ENCODE measurements around the gene TM9SF2. TPM values are rescaled to one million over a fixed set of nuclear protein-coding genes. Genes with fewer than 3 reads are reported as not detected.
"Not testable (repeated sequence)": the region's sequence is repeated elsewhere in the genome, so short reads cannot be mapped to it uniquely, and the experiment has no call there.

TM9SF2 gene
- total RNA-seq, 1 experiment from 2014 or later: 106 TPM

DNA sequence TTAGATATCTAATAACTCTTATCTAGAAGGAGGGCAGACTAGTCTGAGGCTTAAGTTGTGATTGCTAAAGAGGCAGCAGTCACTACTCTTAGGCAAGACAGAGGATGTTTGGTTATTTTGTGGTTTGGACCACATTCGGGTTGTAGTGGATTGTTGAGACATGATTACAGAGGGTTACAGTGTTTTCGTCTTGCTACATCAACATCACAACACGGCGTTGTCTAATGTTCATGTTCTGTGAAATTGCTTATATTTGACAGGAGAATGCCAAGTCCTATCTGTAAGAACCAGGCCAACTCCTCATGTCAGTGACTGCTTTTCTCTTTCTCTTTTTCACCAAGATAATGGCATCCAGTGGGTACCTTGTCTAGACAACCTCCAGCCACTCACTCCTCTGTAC, 16.8 kb upstream of the TM9SF2 start:
- no peaks in the 10 kb centered on the region for H3K9me3 ChIP-seq
- no peak overlapping the region for H3K4me3 ChIP-seq
- no peaks in the 10 kb centered on the region for H3K27me3 ChIP-seq
- DNase-seq: no peak
- no peaks in the 10 kb centered on the region for H3K36me3 ChIP-seq

DNA sequence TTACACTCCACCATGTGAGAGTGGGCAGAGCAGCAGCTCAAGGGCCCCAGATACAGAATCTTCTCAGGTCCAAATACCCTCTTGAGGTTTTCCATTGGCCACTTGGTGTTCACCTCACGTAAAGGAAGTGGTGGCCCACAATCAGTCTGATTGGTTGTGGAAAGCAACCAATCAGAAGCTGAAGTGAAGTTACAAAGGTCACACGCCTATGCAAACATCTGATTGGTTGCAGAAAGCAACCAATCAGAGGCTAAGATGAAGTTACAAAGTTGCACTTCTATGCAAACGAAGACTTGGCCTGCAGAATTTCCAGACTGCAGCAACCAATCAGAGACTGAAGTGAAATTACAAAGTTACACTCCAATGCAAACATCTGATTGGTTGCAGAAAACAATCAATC, 14.3 kb upstream of the TM9SF2 start:
- DNase-seq: no peak
- Histone ChIP-seq H3K9me3 (no peaks in the 10 kb centered on the region), H3K27me3 (no peaks in the 10 kb centered on the region), H3K36me3 (no peaks in the 10 kb centered on the region), H3K4me3 (no peak overlapping the region)

DNA sequence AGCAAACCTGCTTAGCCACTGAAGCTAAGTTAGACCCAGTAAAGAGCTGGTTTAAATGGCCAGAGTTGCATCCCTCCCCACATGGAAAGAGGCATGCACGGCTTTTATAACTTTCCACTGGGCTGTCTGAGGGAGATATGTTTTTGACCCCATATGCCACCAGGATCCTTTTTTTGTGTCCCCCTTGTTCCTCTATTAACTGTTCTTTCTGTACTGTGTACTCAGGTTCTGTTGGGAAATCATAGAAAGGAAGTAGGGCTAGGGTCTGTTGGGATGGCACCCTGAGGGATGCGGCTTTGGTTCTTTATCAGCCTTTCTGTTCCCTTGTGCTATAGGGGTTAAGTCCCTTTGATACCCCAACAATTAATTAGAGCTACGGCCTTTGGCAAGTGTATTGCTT, 12.2 kb upstream of the TM9SF2 start:
- no peaks in the 10 kb centered on the region for H3K27me3 ChIP-seq
- H3K9me3 ChIP-seq: no peaks in the 10 kb centered on the region
- no peak overlapping the region for H3K4me3 ChIP-seq
- no peak for DNase-seq
- H3K36me3 ChIP-seq: no peaks in the 10 kb centered on the region

DNA sequence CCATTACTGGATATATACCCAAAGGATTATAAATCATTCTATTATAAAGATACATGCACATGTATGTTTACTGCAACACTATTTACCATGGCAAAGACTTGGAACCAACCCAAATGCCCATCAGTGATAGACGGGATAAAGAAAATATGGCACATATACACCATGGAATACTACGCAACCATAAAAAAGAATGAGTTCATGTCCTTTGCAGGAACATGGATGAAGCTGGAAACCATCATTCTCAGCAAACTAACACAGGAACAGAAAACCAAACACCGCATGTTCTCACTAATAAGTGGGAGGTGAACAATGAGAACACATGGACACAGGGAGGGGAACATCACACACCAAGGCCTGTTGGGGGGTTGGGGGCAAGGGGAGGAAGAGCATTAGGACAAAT, 9.5 kb upstream of the TM9SF2 start:
- DNase-seq, H3K36me3 ChIP-seq, H3K9me3 ChIP-seq, H3K27me3 ChIP-seq, H3K4me3 ChIP-seq: not testable (repeated sequence)

DNA sequence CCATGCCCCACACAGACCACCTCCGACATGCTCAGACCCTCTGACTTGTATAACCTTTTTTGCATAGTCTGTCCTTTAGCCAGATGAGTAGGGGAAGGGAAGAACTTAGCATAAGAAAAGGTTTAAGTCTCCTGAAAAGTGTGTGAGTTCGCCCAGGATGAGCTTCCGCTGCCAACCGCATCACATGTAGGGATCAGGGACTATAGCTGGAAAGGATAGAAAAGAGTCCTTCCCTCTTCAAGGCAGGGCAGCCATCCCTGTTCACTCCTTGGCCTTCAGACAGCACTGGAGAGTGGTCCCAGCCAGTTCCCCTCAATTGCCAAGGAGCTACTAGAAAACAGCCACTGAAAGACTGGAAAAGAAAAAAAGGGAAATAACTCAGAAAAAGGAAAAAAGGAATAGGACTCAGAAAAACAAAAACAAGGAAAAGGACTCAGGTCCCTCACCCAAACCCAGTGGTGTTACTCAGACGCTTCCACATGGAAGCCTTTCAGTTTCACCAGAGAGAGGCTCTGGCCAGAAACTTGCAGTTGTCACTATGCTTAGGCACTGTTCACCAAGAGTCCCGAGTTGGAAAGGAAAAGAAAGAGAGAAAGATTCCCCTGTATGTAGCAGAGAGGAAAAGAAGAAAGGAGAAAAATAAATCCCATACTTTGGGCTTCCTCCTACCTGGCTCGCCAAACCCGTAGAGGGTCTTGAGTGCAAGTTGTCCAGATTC, 5.6 kb upstream of the TM9SF2 start:
- peak; percentile 39 for DNase-seq
- no peaks in the 10 kb centered on the region for H3K36me3 ChIP-seq
- no peaks in the 10 kb centered on the region for H3K27me3 ChIP-seq
- H3K4me3 ChIP-seq: peak overlapping the region; percentile 49
- no peaks in the 10 kb centered on the region for H3K9me3 ChIP-seq

DNA sequence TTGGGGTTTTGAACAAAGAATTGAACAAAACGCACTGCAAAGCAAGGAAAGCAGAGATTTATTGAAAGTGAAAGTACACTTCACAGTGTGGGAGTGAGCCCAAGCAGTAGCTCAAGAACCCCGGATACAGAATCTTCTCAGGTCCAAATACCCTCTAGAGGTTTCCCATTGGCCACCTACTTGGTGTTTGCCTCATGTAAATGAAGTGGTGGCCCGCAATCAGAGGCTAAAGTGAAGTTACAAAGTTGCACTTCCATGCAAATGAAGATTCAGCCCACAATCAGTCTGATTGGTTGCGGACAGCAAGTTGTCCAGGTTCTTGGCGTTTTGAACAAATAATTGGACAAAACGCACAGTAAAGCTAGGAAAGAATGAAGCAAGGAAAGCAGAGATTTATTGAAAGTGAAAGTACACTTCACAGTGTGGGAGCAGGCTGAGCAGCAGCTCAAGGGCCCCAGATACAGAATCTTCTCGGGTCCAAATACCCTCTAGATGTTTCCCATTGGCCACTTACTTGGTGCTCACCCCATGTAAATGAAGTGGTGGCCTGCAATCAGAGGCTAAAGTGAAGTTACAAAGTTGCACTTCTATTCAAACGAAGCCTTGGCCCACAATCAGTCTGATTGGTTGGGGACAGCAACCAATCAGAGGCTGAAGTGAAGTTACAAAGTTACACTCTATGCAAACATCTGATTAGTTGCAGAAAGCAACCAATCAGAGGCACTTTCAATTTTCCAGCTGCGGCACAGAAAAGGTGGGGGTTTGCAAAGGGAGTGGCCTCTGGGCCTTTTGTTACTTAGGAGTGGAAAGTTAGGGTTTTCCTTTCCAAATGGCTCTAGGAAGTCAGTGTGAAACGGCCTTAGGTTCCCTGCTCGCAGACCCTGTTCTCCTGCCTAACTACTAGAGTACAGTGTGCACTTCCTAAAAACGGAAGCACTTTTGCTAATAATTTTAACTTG, 4.8 kb upstream of the TM9SF2 start:
- Histone ChIP-seq H3K9me3 (no peaks in the 10 kb centered on the region), H3K4me3 (peak overlapping the region; percentile 49), H3K36me3 (no peaks in the 10 kb centered on the region), H3K27me3 (no peaks in the 10 kb centered on the region)
- DNase-seq: peak; percentile 91

DNA sequence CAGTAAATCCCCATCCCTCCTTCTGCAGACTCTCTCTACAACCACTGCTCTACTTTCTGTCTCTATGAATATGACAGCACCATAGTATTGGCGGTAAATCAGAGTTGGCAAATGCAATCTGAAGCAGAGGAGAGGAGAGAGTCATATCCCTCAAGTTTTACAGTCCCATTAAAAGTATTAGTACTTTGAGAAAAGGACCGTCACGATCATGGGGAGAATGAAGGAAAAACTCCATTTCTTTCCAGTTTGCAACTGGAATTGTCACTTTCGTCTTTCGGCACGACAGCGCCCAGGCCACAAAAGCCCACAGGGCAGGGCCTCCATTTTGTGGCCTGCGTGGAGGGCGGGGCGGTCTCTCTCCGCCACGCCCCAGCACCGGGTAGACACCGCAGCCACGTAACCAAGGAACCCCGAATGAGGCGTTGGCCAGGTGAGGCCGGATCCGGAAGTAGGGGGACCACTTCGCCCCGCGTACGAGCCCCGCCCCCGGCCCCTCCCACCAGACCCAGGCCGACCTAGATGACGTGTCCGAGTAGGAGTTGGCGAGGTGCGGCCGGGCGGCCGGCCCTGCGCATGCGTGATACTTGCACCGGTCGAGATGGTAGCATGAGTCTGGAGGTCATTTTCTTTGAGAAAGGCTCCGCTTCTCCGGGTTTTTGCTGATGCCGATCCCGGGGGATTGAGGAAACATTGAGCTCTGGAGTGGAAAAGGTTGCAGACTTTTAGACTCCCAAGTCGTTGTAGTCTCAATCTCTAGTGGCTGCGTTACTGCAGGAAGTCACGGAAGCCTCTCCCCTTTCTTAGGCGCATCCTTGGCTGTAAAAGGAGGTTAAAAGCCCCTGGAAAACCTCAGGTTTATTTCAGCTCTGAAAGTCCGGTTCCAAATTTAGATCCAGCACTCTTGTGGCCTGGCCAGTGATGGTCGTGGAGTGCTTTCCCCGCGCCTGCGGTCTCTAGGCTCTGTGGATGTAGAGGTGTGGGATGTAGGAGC, 2.8 kb upstream of the TM9SF2 start:
- peak overlapping the region; percentile 55 for H3K4me3 ChIP-seq
- no peaks in the 10 kb centered on the region for H3K36me3 ChIP-seq
- DNase-seq: peak; percentile 96
- no peaks in the 10 kb centered on the region for H3K9me3 ChIP-seq
- H3K27me3 ChIP-seq: no peaks in the 10 kb centered on the region

DNA sequence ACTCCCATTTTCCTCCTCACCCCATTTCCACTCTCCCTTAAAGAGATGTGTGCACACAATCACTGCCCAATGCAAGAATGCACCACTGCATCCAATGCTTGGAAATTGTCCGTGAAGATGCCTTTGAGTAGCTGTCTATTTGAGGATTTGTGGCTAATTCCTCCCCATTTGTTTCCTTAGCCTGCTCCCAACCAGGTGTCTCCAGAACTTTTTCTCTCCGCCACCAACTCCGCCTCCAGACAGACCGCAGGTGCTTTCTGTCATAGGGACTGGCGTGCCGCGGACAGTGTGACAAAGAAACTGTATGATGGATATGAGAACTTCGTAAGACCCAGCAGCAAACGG, 461 bp upstream of the TM9SF2 start:
- peak overlapping the region; percentile 84 for H3K4me3 ChIP-seq
- no peaks in the 10 kb centered on the region for H3K9me3 ChIP-seq
- no peaks in the 10 kb centered on the region; the same call in 1 of the 2 replicates for H3K36me3 ChIP-seq
- no peak for DNase-seq
- no peaks in the 10 kb centered on the region for H3K27me3 ChIP-seq

DNA sequence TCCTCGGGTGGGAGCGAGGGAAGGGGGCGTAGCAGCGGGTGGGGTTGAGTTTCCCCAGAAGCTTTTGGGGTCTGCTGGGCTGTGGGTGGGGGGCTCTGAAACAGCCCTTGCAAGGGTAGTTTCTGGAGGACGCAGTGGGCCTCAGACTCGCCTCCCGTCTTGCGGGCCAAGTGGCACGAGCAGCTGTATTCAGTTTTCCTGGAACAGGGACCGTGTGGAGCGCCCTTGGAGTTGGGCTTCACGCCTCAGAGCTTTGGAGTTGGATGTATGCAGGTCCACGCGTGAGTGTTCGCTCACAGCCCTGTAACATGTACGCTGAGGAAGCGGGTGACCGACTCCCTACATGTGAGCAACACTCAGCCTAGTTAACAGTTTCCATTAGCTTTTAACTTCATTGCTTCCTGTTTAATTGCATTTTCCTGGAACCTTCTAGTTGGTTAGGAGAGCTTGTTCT, 603 bp downstream of the TM9SF2 start:
- no peak for DNase-seq
- H3K36me3 ChIP-seq: peaks cover 3% of the 10 kb centered on the region
- no peaks in the 10 kb centered on the region for H3K9me3 ChIP-seq

DNA sequence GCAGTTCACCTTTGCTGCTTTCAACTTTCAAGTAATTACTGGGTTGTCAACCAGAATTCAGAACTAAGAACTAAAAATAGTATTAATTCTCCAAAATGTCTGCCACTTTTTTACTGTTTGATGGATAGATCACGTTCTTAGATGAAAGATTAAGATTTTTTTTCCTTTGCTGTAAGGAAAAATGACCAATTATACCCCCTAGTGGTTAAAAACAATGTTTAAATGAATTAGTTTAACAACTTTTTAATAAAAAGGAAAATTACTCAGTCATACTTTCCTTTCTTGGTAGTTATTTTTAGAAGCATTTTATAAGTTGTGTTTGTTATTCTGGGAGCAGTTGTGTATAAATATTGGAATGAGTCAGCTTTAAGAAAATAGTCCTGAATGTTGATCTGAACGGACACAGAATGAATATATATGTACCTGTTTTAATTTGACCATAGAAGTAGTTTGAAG, 4.6 kb downstream of the TM9SF2 start:
- no peaks in the 10 kb centered on the region for H3K27me3 ChIP-seq
- H3K36me3 ChIP-seq: peaks cover 24% of the 10 kb centered on the region
- no peak overlapping the region for H3K4me3 ChIP-seq
- DNase-seq: no peak
- H3K9me3 ChIP-seq: no peaks in the 10 kb centered on the region; the same call in 1 of the 2 replicates

More for the DNA sequence above, 603 bp downstream of the TM9SF2 start:
- Histone ChIP-seq H3K4me3 (peak overlapping the region; percentile 84), H3K27me3 (no peaks in the 10 kb centered on the region)

DNA sequence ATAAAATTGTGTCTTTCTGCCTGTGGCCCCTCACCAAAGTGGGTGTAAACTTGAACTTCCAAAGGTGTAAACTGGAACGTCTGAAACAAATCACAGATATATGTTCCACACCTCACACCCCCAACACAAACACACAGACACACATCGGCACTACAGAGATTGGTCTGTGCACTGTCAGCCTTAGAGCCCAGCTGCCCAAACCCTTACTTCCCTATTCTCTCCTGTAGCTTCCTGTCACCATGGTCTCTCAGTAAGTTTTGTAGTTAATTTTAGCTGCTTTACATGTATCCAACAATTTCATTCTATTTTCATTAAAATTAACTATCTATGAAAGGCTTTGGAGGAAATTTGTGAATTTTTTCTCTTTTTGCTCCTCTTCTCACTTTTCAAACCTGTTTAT, 5.4 kb downstream of the TM9SF2 start:
- no peak for DNase-seq
- Histone ChIP-seq H3K27me3 (no peaks in the 10 kb centered on the region), H3K9me3 (no peaks in the 10 kb centered on the region; the same call in 1 of the 2 replicates), H3K36me3 (peaks cover 32% of the 10 kb centered on the region), H3K4me3 (no peak overlapping the region)

DNA sequence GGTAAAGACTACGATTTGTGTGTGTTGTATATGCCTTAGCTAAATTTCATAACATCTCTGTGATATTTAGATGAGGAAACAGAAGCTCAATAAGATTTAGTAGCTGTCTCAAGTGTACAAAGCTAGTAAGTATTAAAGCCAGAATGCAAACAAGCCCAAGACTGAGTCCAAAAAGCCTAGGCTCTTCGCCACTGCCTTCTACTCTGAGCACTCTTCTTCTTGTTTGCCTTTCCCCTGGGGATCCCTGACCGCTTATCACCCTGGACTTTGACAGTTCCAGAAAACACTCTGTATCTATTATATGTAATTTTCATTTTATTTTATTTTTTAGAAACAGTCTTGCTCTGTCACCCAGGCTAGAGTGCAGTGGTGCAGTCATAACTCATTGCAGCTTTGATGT, 5.8 kb downstream of the TM9SF2 start:
- peaks cover 32% of the 10 kb centered on the region for H3K36me3 ChIP-seq

DNA sequence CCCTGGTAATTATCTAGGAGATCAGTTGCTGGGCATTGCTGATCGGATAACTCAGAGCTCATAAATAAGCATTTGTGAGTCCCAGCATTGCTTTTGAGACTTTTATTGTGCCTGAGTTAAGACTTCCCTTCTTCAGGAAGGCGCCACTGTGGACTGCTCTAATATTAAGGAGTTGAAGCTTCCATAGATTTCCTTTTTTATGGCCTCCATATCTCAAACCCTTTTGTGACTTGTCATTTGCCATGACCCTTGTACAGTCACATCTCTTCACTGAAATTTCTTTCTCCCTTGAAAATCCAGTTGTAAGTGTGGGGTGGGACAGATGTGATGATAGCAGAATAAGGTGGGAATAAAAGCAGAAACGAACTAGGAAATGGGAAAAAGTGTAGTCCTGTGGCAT, 6.3 kb downstream of the TM9SF2 start:
- no peaks in the 10 kb centered on the region; the same call in 1 of the 2 replicates for H3K9me3 ChIP-seq
- peaks cover 32% of the 10 kb centered on the region for H3K36me3 ChIP-seq
- H3K27me3 ChIP-seq: no peaks in the 10 kb centered on the region
- DNase-seq: no peak
- no peak overlapping the region for H3K4me3 ChIP-seq

More for the DNA sequence above, 5.8 kb downstream of the TM9SF2 start:
- Histone ChIP-seq H3K9me3 (no peaks in the 10 kb centered on the region; the same call in 1 of the 2 replicates), H3K4me3 (no peak overlapping the region), H3K27me3 (no peaks in the 10 kb centered on the region)
- DNase-seq: no peak

DNA sequence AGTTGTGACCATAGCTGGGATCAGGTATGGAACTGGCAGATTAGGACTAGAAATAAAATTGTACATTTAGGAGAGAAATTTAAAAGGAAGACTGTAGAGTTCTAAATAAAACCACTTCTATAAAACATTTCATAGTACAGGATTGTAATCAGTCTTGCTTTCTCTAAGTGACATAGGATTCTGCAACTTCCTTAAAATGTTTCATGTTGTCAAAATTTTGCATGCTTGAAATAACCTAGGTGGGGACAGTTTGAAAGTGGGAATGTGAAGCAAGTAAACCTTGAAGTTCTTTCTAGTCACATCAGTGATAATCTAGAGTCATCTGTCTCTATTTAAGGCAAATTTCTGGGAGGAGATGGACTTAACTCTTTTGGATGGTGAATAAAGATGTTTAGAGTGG, 6.7 kb downstream of the TM9SF2 start:
- peaks cover 32% of the 10 kb centered on the region for H3K36me3 ChIP-seq
- H3K27me3 ChIP-seq: no peaks in the 10 kb centered on the region
- no peaks in the 10 kb centered on the region; the same call in 1 of the 2 replicates for H3K9me3 ChIP-seq
- no peak for DNase-seq
- no peak overlapping the region for H3K4me3 ChIP-seq

DNA sequence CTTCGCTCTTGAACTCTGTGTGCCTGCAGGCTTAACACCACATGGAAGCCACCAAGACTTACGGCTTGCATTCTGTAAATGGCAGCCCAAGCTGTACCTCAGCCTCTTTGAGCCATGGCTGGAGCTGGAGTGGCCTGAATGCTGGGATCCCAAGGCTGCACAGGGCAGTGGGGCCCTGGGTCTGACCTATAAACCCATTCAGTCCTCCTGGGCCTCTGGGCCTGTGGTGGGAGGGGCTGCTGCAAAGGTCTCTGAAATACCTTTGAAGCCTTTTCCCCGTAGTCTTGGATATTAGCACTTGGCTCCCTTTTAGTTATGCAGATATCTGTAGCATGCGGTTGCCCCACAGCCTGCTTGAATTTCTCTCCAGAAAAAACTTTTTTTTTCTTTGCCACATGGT, 8.2 kb downstream of the TM9SF2 start:
- DNase-seq: no peak
- Histone ChIP-seq H3K9me3 (no peaks in the 10 kb centered on the region; the same call in 1 of the 2 replicates), H3K36me3 (peaks cover 32% of the 10 kb centered on the region), H3K27me3 (no peaks in the 10 kb centered on the region), H3K4me3 (no peak overlapping the region)

DNA sequence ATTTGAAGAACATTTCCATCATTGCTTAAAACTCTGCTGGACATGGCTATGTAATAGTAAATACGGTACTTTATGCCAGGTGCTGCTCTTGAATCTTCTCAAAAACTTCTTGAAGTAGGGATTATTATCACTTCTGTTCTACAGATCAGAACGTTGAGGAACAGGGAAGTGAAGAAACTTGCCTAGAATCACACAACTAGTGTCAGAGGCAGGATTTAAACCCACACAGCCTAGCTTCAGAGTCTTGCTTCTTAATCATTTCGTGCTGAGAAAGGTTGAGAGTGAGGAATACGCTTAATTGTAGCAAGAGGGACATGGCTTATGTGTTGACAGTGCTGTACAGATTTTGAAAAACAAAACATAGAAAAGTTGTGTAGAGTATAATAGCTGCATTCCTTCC, 13.5 kb downstream of the TM9SF2 start:
- Histone ChIP-seq H3K27me3 (no peaks in the 10 kb centered on the region), H3K36me3 (peaks cover 15% of the 10 kb centered on the region), H3K4me3 (no peak overlapping the region), H3K9me3 (no peaks in the 10 kb centered on the region)
- DNase-seq: no peak

Data from MG63 (cell line).